ENCODE data around the gene CREB3L4. TPM values are rescaled to one million over a fixed set of nuclear protein-coding genes. Genes with fewer than 3 reads are reported as not detected.

The CREB3L4 gene
- total RNA-seq, 4 donors from 2014 or later, result 1.8 to 16.1 (median 13.0) TPM

- DNase-seq, result no peak
- H3K4me3 ChIP-seq, result no peak overlapping the region
- H3K36me3 ChIP-seq, result no peaks in the 10 kb centered on the region
- intact Hi-C loops (cut with DNase I; ENCODE audit: low total_unique reads), result loop anchor here (10.0 kb wide), 1 partner anchor 176 kb away; no protein-coding TSS in a partner anchor
- no peak overlapping the region for H3K27ac ChIP-seq
- peaks cover 0 to 3% of the 10 kb centered on the region in 2 donors for H3K4me1 ChIP-seq
- no peaks in the 10 kb centered on the region for H3K27me3 ChIP-seq
- TF ChIP-seq POLR2A (IDR thresholded peaks at IDR 0.05), result no peak
- H3K9me3 ChIP-seq, result no peaks in the 10 kb centered on the region
These were observed 2.6 kb downstream of the CREB3L4 start for GRCh38 chr1:153970346-153970745.

GRCh38 chr1:153973071-153973470 lies 5.4 kb downstream of the CREB3L4 start:
- no peaks in the 10 kb centered on the region for H3K27me3 ChIP-seq
- H3K4me3 ChIP-seq, result no peak overlapping the region
- H3K27ac ChIP-seq, result no peak overlapping the region
- TF ChIP-seq CTCF (IDR thresholded peaks at IDR 0.05), result no peak
- no peak for TF ChIP-seq POLR2A (IDR thresholded peaks at IDR 0.05)
- H3K4me1 ChIP-seq, result peaks cover 0 to 7% of the 10 kb centered on the region in 2 donors
- intact Hi-C loops (cut with DNase I; ENCODE audit: low total_unique reads), result loop anchor here (10.0 kb wide), 1 partner anchor 178 kb away; no protein-coding TSS in a partner anchor
- DNase-seq, result no peak
- no peaks in the 10 kb centered on the region for H3K36me3 ChIP-seq
- H3K9me3 ChIP-seq, result no peaks in the 10 kb centered on the region

GRCh38 chr1:153973525-153973924 lies 5.8 kb downstream of the CREB3L4 start:
- H3K4me1 ChIP-seq, result peaks cover 0 to 7% of the 10 kb centered on the region in 2 donors
- DNase-seq, result no peak
- TF ChIP-seq POLR2A (IDR thresholded peaks at IDR 0.05) (no peak), CTCF (IDR thresholded peaks at IDR 0.05) (no peak)
- no peaks in the 10 kb centered on the region for H3K27me3 ChIP-seq
- H3K9me3 ChIP-seq, result no peaks in the 10 kb centered on the region
- H3K36me3 ChIP-seq, result no peaks in the 10 kb centered on the region
- no peak overlapping the region for H3K27ac ChIP-seq
- no peak overlapping the region for H3K4me3 ChIP-seq
- intact Hi-C loops (cut with DNase I; ENCODE audit: low total_unique reads), result loop anchor here (10.0 kb wide), 1 partner anchor 179 kb away; no protein-coding TSS in a partner anchor

- Histone ChIP-seq H3K27ac (peak overlapping the region; percentile 93 to 94), H3K4me3 (peak overlapping the region; percentile 94 to 98), H3K36me3 (no peaks in the 10 kb centered on the region), H3K9me3 (no peaks in the 10 kb centered on the region), H3K27me3 (no peaks in the 10 kb centered on the region), H3K4me1 (peaks cover 0 to 7% of the 10 kb centered on the region in 2 donors)
- intact Hi-C loops (cut with DNase I; ENCODE audit: low total_unique reads), result loop anchor here (10.0 kb wide), 1 partner anchor 182 kb away; no protein-coding TSS in a partner anchor
- no peak for TF ChIP-seq CTCF (IDR thresholded peaks at IDR 0.05)
- no peak for TF ChIP-seq POLR2A (IDR thresholded peaks at IDR 0.05)
- DNase-seq, result no peak
These were observed 9.1 kb downstream of the CREB3L4 start for GRCh38 chr1:153976819-153977249.

GRCh38 chr1:153977250-153978240 lies 9.8 kb downstream of the CREB3L4 start, which contains the start of gene JTB:
Gene JTB, minus strand, starts transcription at chr1:153977674. Its CDS starts 422 bp downstream, at chr1:153977252.
- TF ChIP-seq POLR2A (IDR thresholded peaks at IDR 0.05), result peak; percentile 87 to 90
- peak in 2 of 4 experiments; percentile 22 to 25 for TF ChIP-seq CTCF (IDR thresholded peaks at IDR 0.05)
- DNase-seq, result peak; percentile 82 to 86
- H3K27ac ChIP-seq, result peak within 1 kb of the TSS; percentile 93 to 94
- H3K4me1 ChIP-seq, result peaks cover 0 to 7% of the 10 kb centered on the region in 2 donors
- H3K4me3 ChIP-seq, result peak within 1 kb of the TSS; percentile 94 to 98
- H3K27me3 ChIP-seq, result no peaks in the 10 kb centered on the region
- no peaks in the 10 kb centered on the region for H3K9me3 ChIP-seq
- intact Hi-C loops (cut with DNase I; ENCODE audit: low total_unique reads), result loop anchor here (10.0 kb wide), 1 partner anchor 183 kb away; no protein-coding TSS in a partner anchor
- no peaks in the 10 kb centered on the region for H3K36me3 ChIP-seq
